ENCODE data around the gene COMMD7. TPM values are rescaled to one million over a fixed set of nuclear protein-coding genes. Genes with fewer than 3 reads are reported as not detected.

The COMMD7 gene
- total RNA-seq, 1 donor: 49.3 TPM

DNA sequence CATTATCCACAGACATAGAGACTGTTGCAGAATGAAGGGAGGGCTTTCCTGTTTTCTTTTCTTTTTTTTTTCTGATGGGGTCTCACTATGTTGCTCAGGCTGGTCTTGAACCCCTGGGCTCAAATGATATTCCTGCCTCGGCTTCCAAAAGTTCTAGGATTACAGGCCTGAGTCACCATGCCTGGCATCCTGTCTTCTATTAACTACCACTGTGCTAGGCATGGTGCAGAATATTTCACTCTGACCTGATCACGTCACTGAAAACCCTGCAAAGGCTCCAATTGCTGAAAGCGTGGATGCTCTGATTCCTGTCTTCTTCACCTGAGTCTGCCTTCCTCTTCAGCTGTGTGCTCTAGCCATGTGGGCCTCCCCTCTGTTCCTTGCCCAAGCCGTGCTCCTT, 10.5 kb upstream of the COMMD7 start:
- H3K4me3 ChIP-seq (ENCODE audit: low read depth, low read length): no peak overlapping the region
- DNase-seq (ENCODE audit: low read depth): no peak
- TF ChIP-seq, protein P1, sequence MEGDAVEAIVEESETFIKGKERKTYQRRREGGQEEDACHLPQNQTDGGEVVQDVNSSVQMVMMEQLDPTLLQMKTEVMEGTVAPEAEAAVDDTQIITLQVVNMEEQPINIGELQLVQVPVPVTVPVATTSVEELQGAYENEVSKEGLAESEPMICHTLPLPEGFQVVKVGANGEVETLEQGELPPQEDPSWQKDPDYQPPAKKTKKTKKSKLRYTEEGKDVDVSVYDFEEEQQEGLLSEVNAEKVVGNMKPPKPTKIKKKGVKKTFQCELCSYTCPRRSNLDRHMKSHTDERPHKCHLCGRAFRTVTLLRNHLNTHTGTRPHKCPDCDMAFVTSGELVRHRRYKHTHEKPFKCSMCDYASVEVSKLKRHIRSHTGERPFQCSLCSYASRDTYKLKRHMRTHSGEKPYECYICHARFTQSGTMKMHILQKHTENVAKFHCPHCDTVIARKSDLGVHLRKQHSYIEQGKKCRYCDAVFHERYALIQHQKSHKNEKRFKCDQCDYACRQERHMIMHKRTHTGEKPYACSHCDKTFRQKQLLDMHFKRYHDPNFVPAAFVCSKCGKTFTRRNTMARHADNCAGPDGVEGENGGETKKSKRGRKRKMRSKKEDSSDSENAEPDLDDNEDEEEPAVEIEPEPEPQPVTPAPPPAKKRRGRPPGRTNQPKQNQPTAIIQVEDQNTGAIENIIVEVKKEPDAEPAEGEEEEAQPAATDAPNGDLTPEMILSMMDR (IDR thresholded peaks at IDR 0.05; ENCODE audit: insufficient read depth, low read length): no peak

DNA sequence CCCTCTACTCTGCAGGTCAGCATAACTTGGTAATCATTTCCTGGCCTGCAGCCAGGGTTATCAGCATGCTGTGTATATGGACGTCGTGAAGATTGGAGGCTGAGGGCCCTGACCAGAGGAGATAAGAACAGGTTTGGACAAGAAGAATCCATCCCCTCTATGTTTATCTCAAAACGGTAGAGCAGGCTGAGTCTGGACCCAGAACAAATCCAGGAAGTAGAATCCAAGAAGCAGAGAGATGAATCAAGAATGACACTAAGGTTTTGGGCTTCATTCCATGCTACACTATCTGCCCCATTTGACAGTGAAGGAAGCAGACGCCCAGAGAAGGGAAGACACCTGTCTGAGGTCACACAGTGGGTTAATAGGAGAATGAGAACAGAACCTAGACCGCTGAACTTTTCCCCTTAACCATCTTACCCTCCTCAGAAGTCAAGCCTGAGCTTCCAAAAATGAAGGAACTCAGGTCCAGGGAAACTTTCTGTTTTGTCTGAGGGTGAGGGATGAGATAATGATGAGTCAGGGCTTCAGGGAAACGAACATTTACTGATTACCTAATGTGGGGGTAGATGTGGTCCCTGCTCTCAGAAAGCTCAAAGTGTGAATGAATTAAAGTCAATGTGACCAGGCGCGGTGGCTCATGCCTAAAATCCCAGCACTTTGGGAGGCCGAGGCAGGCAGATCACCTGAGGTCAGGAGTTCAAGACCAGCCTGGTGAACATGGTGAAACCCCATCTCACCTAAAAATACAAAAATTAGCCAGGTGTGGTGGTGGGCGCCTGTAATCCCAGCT, 9.4 kb upstream of the COMMD7 start:
- TF ChIP-seq, protein P1 (IDR thresholded peaks at IDR 0.05; ENCODE audit: insufficient read depth, low read length): no peak
- no peak overlapping the region for H3K4me3 ChIP-seq (ENCODE audit: low read depth, low read length)
- DNase-seq (ENCODE audit: low read depth): peak; percentile 75

DNA sequence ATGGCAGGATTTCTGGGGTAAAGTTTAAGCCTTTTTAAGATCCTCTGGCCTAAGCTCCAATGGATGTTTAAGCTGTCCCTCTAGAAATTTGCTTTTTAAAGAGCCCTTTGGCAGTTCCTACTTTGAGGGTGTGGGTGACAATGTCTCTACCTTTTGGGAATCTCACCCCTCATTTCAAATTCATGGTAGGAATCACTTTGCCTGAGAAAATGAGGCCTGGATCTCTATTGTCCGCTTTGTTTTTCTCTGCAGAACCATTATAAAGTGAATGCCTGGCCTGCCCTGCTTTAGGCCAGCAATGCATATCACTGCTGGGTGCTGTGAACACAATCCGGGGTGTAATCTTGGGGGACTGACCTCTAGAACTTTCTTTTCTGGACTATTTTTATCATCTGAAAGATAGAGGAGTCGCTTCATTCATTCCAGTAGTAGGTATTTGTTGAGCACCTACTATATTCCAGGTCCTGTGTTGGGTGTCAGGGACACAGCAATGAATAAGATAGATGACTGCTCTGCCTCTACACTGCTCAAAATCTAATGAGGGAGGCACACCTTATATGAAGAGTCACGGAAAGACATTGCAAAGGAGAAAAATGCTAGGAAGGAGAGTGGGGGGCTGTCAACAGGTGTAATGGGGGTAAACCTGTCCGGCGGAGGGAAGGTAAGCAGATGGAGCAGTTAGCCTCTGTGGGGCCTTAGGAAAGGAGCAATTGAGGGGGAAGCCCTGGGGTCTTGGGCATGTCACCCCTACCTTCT, 8.6 kb upstream of the COMMD7 start:
- no peak for DNase-seq (ENCODE audit: low read depth)
- H3K4me3 ChIP-seq (ENCODE audit: low read depth, low read length): no peak overlapping the region
- TF ChIP-seq, protein P1 (IDR thresholded peaks at IDR 0.05; ENCODE audit: insufficient read depth, low read length): no peak

DNA sequence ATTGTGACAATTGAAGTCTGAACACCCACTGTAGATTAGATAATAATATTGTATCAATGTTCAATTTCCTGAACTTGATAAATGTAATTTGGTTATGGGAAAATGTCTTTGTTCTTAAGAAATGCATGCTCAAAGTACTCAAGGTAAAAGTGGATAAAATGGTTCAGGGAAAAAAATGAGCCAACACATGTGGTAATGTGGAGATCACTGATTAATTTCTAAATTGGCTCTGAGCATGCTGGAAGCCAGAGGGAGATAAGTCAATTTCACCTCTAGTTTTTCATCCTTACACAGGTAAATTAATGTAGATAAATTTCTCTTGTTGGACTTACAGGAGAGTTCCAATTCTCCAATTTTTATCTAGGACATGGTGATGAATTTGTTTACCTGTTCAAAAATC, 8.0 kb upstream of the COMMD7 start:
- TF ChIP-seq, protein P1 (IDR thresholded peaks at IDR 0.05; ENCODE audit: insufficient read depth, low read length): no peak
- H3K4me3 ChIP-seq (ENCODE audit: low read depth, low read length): no peak overlapping the region
- no peak for DNase-seq (ENCODE audit: low read depth)

DNA sequence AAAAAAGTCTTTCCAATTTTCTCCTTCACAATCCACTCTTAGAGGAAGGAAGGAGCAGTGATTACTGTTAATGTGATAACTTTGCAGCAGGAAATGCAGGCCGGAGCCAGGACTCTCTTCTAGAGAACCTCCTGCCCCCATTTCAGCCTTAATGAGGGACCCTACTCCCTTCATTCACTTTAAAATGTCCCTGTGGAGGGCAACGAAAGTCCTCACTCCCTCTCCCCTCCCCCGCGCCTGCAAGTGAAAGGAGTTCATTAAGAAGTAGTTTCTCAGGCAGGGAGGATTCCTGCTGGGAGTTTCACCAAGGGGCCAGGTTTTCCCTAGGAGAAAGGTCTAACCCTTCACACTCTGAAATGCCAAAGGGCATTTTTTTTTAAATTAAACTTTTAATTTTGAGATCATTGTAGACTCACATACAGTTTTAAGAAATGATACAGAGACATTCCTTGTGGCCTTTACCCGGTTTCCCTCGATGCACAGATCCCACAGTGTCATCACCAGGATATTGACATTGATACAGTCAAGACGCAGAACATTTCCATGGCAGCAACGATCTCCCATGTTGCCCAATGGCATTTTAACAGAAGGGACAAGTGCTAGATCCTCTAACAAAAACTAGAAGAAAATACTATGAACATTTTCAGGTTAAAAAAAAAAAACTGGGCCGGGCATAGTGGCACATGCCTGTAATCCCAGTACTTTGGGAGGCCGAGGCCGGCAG, 6.8 kb upstream of the COMMD7 start:
- no peak for DNase-seq (ENCODE audit: low read depth)
- H3K4me3 ChIP-seq (ENCODE audit: low read depth, low read length): no peak overlapping the region

More for the DNA sequence above, 6.8 kb upstream of the COMMD7 start:
- TF ChIP-seq, protein P1 (IDR thresholded peaks at IDR 0.05; ENCODE audit: insufficient read depth, low read length): no peak
